ENCODE data around the gene ITGA3. TPM values are rescaled to one million over a fixed set of nuclear protein-coding genes. Genes with fewer than 3 reads are reported as not detected.

ITGA3 gene
- total and polyA plus RNA-seq, 2 of the 13 experiments (the other 11 are each of a cell fraction or from before 2014, with no cell fraction given) = 0.48 to 0.69 TPM

DNA sequence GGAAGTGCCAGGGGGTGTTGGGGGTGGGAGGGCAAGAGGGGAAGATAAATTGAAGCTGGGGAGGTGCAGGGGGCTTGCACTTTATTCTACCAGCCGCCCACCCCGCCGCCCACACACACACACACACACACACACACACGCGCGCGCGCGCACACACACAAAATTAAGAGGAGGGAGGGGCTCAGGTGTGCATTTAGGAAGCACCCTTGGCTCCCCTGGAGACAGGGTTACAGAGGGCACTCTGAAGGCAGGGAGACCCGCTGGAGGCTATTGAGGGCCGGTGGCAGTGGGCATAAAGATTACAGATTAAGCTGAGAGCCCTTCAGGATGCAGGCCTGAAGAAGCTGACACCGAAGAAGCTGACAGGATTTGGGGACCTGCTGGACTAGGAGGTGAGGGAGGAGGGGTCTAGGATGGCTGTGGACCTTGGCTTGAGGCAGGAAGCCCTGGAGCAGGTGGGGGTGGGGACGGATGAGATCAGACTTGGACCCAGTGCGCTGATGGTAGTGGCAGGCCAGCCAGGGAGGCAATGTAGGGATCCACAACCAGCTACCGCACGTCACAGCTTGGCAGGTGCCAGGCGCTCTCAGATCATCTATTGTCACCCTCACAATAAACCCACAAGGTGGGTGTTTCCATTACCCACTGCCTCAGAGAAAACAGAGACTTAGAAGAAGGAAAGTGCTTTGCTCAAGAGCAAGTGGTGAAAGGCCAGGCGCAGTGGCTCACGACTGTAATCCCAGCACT, 74.8 kb downstream of the ITGA3 start (continued):
- TF ChIP-seq ZFX (CRISPR knock-in tag; IDR thresholded peaks at IDR 0.05; ENCODE audit: low read depth) (peak; percentile 34), ZBTB38 (CRISPR knock-in tag; IDR thresholded peaks at IDR 0.05) (peak; percentile 49; the same call in 1 of the 2 replicates), ZFP41 (CRISPR knock-in tag; IDR thresholded peaks at IDR 0.05; ENCODE audit: borderline replicate concordance) (no peak), RFX3 (CRISPR knock-in tag; IDR thresholded peaks at IDR 0.05) (no peak), SPEN (CRISPR knock-in tag; IDR thresholded peaks at IDR 0.05; ENCODE audit: low read depth) (0 out of 2 replicates have a peak, but pooled peaks have one; percentile 27), PAXIP1 (CRISPR knock-in tag; conservative IDR thresholded peaks at IDR 0.05) (0 out of 2 replicates have a peak, but pooled peaks have one; percentile 50), ZNF691 (CRISPR knock-in tag; IDR thresholded peaks at IDR 0.05; ENCODE audit: borderline replicate concordance, low read depth) (peak; percentile 28; the same call in 1 of the 2 replicates), ZNF556 (CRISPR knock-in tag; IDR thresholded peaks at IDR 0.05; ENCODE audit: borderline replicate concordance) (peak; percentile 35; the same call in 1 of the 2 replicates), NFKBIZ (CRISPR knock-in tag; IDR thresholded peaks at IDR 0.05) (no peak), ZFY (CRISPR knock-in tag; IDR thresholded peaks at IDR 0.05) (no peak), ZBTB7A (CRISPR knock-in tag; IDR thresholded peaks at IDR 0.05) (no peak), ELF3 (CRISPR knock-in tag; IDR thresholded peaks at IDR 0.05) (0 out of 2 replicates have a peak, but pooled peaks have one; percentile 12), MYC (CRISPR knock-in tag; IDR thresholded peaks at IDR 0.05; ENCODE audit: borderline replicate concordance) (no peak), HNRNPL (IDR thresholded peaks at IDR 0.05; ENCODE audit: low read depth, low read length) (0 out of 2 replicates have a peak, but pooled peaks have one; percentile 18), HNF4A (CRISPR knock-in tag; IDR thresholded peaks at IDR 0.05) (peak; percentile 36; the same call in 1 of the 2 replicates), CREB1 (IDR thresholded peaks at IDR 0.05) (peak; percentile 15; the same call in 1 of the 2 replicates), CREB1 (CRISPR knock-in tag; IDR thresholded peaks at IDR 0.05) (no peak), YEATS4 (CRISPR knock-in tag; IDR thresholded peaks at IDR 0.05; ENCODE audit: borderline replicate concordance) (0 out of 2 replicates have a peak, but pooled peaks have one; percentile 6), ZNF224 (CRISPR knock-in tag; IDR thresholded peaks at IDR 0.05) (no peak)
- TF ChIP-seq, protein P1, sequence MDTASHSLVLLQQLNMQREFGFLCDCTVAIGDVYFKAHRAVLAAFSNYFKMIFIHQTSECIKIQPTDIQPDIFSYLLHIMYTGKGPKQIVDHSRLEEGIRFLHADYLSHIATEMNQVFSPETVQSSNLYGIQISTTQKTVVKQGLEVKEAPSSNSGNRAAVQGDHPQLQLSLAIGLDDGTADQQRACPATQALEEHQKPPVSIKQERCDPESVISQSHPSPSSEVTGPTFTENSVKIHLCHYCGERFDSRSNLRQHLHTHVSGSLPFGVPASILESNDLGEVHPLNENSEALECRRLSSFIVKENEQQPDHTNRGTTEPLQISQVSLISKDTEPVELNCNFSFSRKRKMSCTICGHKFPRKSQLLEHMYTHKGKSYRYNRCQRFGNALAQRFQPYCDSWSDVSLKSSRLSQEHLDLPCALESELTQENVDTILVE (CRISPR knock-in tag; IDR thresholded peaks at IDR 0.05) = no peak
- TF ChIP-seq, protein P2, sequence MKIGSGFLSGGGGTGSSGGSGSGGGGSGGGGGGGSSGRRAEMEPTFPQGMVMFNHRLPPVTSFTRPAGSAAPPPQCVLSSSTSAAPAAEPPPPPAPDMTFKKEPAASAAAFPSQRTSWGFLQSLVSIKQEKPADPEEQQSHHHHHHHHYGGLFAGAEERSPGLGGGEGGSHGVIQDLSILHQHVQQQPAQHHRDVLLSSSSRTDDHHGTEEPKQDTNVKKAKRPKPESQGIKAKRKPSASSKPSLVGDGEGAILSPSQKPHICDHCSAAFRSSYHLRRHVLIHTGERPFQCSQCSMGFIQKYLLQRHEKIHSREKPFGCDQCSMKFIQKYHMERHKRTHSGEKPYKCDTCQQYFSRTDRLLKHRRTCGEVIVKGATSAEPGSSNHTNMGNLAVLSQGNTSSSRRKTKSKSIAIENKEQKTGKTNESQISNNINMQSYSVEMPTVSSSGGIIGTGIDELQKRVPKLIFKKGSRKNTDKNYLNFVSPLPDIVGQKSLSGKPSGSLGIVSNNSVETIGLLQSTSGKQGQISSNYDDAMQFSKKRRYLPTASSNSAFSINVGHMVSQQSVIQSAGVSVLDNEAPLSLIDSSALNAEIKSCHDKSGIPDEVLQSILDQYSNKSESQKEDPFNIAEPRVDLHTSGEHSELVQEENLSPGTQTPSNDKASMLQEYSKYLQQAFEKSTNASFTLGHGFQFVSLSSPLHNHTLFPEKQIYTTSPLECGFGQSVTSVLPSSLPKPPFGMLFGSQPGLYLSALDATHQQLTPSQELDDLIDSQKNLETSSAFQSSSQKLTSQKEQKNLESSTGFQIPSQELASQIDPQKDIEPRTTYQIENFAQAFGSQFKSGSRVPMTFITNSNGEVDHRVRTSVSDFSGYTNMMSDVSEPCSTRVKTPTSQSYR (CRISPR knock-in tag; IDR thresholded peaks at IDR 0.05; ENCODE audit: borderline replicate concordance) = peak; percentile 78; the same call in 1 of the 2 replicates
